Trophoblast cell (in vitro differentiated cells and primary cell): Measurements from ENCODE around the gene CREB5. TPM values are rescaled to one million over a fixed set of nuclear protein-coding genes. Genes with fewer than 3 reads are reported as not detected.

Experiments
- DNase-seq, 2 donors: peaks; one replicate each; pipeline ENCODE4 v3.0.0-alpha.2; 2016
- H2AFZ ChIP-seq: 2 replicates; pipeline ENCODE4 v1.6.1; 2013; ENCODE audit warnings: low read length, moderate library complexity, mild to moderate bottlenecking; ENCODE audit not compliant: insufficient read depth, poor library complexity
- H2AK5ac ChIP-seq: 2 replicates; pipeline ENCODE4 v1.6.1; 2013; ENCODE audit warnings: mild to moderate bottlenecking, low read length
- H2BK120ac ChIP-seq: 2 replicates; pipeline ENCODE4 v1.6.1; 2013; ENCODE audit warnings: low read length, mild to moderate bottlenecking, moderate library complexity; ENCODE audit not compliant: insufficient read depth, poor library complexity
- H2BK12ac ChIP-seq: 2 replicates; pipeline ENCODE4 v1.6.1; 2013; ENCODE audit warnings: mild to moderate bottlenecking, low read length, moderate library complexity
- H2BK5ac ChIP-seq: 2 replicates; pipeline ENCODE4 v1.6.1; 2013; ENCODE audit warnings: low read length, low read depth, moderate library complexity, mild to moderate bottlenecking; ENCODE audit not compliant: poor library complexity
- H3K14ac ChIP-seq: 2 replicates; pipeline ENCODE4 v1.6.1; 2013; ENCODE audit warnings: mild to moderate bottlenecking, low read length
- H3K18ac ChIP-seq: 2 replicates; pipeline ENCODE4 v1.6.1; 2013; ENCODE audit warnings: mild to moderate bottlenecking, low read length
- H3K23ac ChIP-seq: 2 replicates; pipeline ENCODE4 v1.6.1; 2013; ENCODE audit warnings: low read length
- H3K27ac ChIP-seq: 2 replicates; pipeline ENCODE4 v1.5.1; 2013; ENCODE audit warnings: low read depth, mild to moderate bottlenecking, inconsistent platforms, low read length, moderate library complexity
- H3K27me3 ChIP-seq: 2 replicates; pipeline ENCODE4 v1.6.1; 2013; ENCODE audit warnings: inconsistent platforms, mild to moderate bottlenecking, low read length, moderate library complexity; ENCODE audit not compliant: insufficient read depth
- H3K36me3 ChIP-seq, 2 experiments: 1 replicate in 1 of 2; 2 replicates in 1 of 2; pipeline ENCODE4 v1.6.1; 2013; ENCODE audit warnings: low read length in 2 of 2, mild to moderate bottlenecking in 2 of 2, moderate library complexity in 1 of 2; ENCODE audit not compliant: insufficient read depth in 2 of 2, control insufficient read depth in 1 of 2
- H3K4ac ChIP-seq: 2 replicates; pipeline ENCODE4 v1.6.1; 2013; ENCODE audit warnings: low read depth, mild to moderate bottlenecking, low read length, moderate library complexity
- H3K4me1 ChIP-seq, 2 experiments: 1 replicate in 1 of 2; 2 replicates in 1 of 2; pipeline ENCODE4 v1.6.1; 2013; ENCODE audit warnings: low read length in 2 of 2, mild to moderate bottlenecking in 2 of 2, moderate library complexity in 1 of 2; ENCODE audit not compliant: insufficient read depth in 2 of 2, control insufficient read depth in 1 of 2
- H3K4me2 ChIP-seq: 2 replicates; pipeline ENCODE4 v1.6.1; 2013; ENCODE audit warnings: inconsistent platforms, mild to moderate bottlenecking, low read length, moderate library complexity
- H3K4me3 ChIP-seq: 2 replicates; pipeline ENCODE4 v1.5.1; 2013; ENCODE audit warnings: mild to moderate bottlenecking, low read depth, low read length, inconsistent platforms
- H3K79me1 ChIP-seq: one replicate; pipeline ENCODE4 v1.6.1; 2013; ENCODE audit warnings: low read length
- H3K79me2 ChIP-seq: 2 replicates; pipeline ENCODE4 v1.6.1; 2013; ENCODE audit warnings: low read length, mild to moderate bottlenecking; ENCODE audit not compliant: control insufficient read depth, insufficient read depth, poor library complexity
- H3K9ac ChIP-seq: 2 replicates; pipeline ENCODE4 v1.6.1; 2013; ENCODE audit warnings: mild to moderate bottlenecking, low read length
- H3K9me3 ChIP-seq: 2 replicates; pipeline ENCODE4 v1.6.1; 2013; ENCODE audit warnings: low read depth, mild to moderate bottlenecking, control low read depth, inconsistent platforms, low read length; ENCODE audit not compliant: insufficient read depth
- H4K12ac ChIP-seq: 2 replicates; pipeline ENCODE4 v1.6.1; 2013; ENCODE audit warnings: low read depth, mild to moderate bottlenecking, low read length, moderate library complexity
- H4K8ac ChIP-seq: 2 replicates; pipeline ENCODE4 v1.6.1; 2013; ENCODE audit warnings: low read depth, mild to moderate bottlenecking, low read length, moderate library complexity
- H4K91ac ChIP-seq: one replicate; pipeline ENCODE4 v1.6.1; 2013; ENCODE audit warnings: low read depth, mild to moderate bottlenecking, low read length, moderate library complexity
- WGBS: extraction: QIAGEN DNeasy Blood & Tissue Kit; methylation state at CpG from one replicate; pipeline ENCODE4 v1.1.7; 2013; ENCODE audit warnings: missing lambda C conversion rate; ENCODE audit not compliant: insufficient read length, insufficient coverage; ENCODE audit errors: extremely low coverage; 5-methylcytosine and 5-hydroxymethylcytosine counted together
- polyA plus RNA-seq: library from polyadenylated mRNA; stranded (reverse); fragments of 200-250 nt; gene quantifications from 2 replicates; pipeline ENCODE4 v1.2.3, GENCODE V29; 2013

Gene CREB5
- polyA plus RNA-seq, result 8.1 and 9.6 TPM in 2 replicates

GRCh38 chr7:28411876-28412662 lies at the start of gene CREB5:
CREB5 (plus strand) TSS chr7:28412518; CDS start chr7:28412915, 397 bp downstream.
- Histone ChIP-seq H2AK5ac (no peak within 1 kb of the TSS), H3K4me2 (no peak within 1 kb of the TSS), H3K18ac (no peak within 1 kb of the TSS), H3K27me3 (peaks cover 22% of the 10 kb centered on the region), H4K8ac (no peak within 1 kb of the TSS), H2BK120ac (no peak within 1 kb of the TSS), H3K79me1 (no peaks in the 10 kb centered on the region), H3K14ac (no peak within 1 kb of the TSS), H4K12ac (no peak within 1 kb of the TSS), H4K91ac (no peak within 1 kb of the TSS), H3K4me3 (no peak within 1 kb of the TSS), H2AFZ (no peak within 1 kb of the TSS), H3K79me2 (no peaks in the 10 kb centered on the region), H3K27ac (no peak within 1 kb of the TSS), H2BK12ac (no peak within 1 kb of the TSS), H3K9me3 (no peaks in the 10 kb centered on the region), H3K36me3 (no peaks in the 10 kb centered on the region), H3K9ac (no peak within 1 kb of the TSS), H3K4ac (no peak within 1 kb of the TSS), H2BK5ac (no peak within 1 kb of the TSS), H3K4me1 (peaks cover 16 to 20% of the 10 kb centered on the region in 2 experiments), H3K23ac (no peak within 1 kb of the TSS)
- no peak for DNase-seq
- no CpG with 5 or more reads among the region's 8 CpGs for WGBS

- Histone ChIP-seq H3K36me3 (no peaks in the 10 kb centered on the region), H2BK120ac (no peak overlapping the region), H4K91ac (no peak overlapping the region), H3K4me1 (peaks cover 0 to 2% of the 10 kb centered on the region in 2 experiments), H3K4ac (no peak overlapping the region), H2BK12ac (no peak overlapping the region), H3K9ac (no peak overlapping the region), H2BK5ac (no peak overlapping the region), H3K23ac (no peak overlapping the region), H3K27ac (no peak overlapping the region), H3K14ac (no peak overlapping the region), H3K18ac (no peak overlapping the region), H4K12ac (no peak overlapping the region), H3K4me3 (no peak overlapping the region), H3K4me2 (no peak overlapping the region), H2AK5ac (no peak overlapping the region), H3K9me3 (no peaks in the 10 kb centered on the region), H3K79me1 (no peaks in the 10 kb centered on the region), H2AFZ (no peak overlapping the region), H3K27me3 (no peaks in the 10 kb centered on the region), H3K79me2 (no peaks in the 10 kb centered on the region), H4K8ac (no peak overlapping the region)
- DNase-seq, result peak in 1 of 2 donors; percentile 53
Observed at GRCh38 chr7:28362812-28363211, 49.5 kb upstream of the CREB5 start.

GRCh38 chr7:28364082-28364481 lies 48.2 kb upstream of the CREB5 start:
- Histone ChIP-seq H4K8ac (no peak overlapping the region), H3K4me2 (no peak overlapping the region), H3K27me3 (no peaks in the 10 kb centered on the region), H4K91ac (no peak overlapping the region), H2BK12ac (no peak overlapping the region), H3K4me3 (no peak overlapping the region), H2BK120ac (no peak overlapping the region), H3K23ac (no peak overlapping the region), H3K9ac (no peak overlapping the region), H3K4ac (no peak overlapping the region), H3K18ac (no peak overlapping the region), H2BK5ac (no peak overlapping the region), H3K9me3 (no peaks in the 10 kb centered on the region), H2AFZ (no peak overlapping the region), H3K36me3 (no peaks in the 10 kb centered on the region), H3K14ac (no peak overlapping the region), H3K4me1 (no peaks in the 10 kb centered on the region), H2AK5ac (no peak overlapping the region), H3K79me1 (no peaks in the 10 kb centered on the region), H3K27ac (no peak overlapping the region), H4K12ac (no peak overlapping the region), H3K79me2 (no peaks in the 10 kb centered on the region)
- WGBS, result no CpG with 5 or more reads among the region's 3 CpGs
- DNase-seq, result no peak

GRCh38 chr7:28369523-28369922 lies 42.8 kb upstream of the CREB5 start:
- H3K4ac ChIP-seq, result no peak overlapping the region
- no peak overlapping the region for H3K23ac ChIP-seq
- H3K79me2 ChIP-seq, result no peaks in the 10 kb centered on the region
- no peak overlapping the region for H3K9ac ChIP-seq
- no peak overlapping the region for H2AFZ ChIP-seq
- H4K91ac ChIP-seq, result no peak overlapping the region
- no peak overlapping the region for H4K12ac ChIP-seq
- no peaks in the 10 kb centered on the region for H3K27me3 ChIP-seq
- no peaks in the 10 kb centered on the region for H3K4me1 ChIP-seq
- H3K79me1 ChIP-seq, result no peaks in the 10 kb centered on the region
- no peaks in the 10 kb centered on the region for H3K9me3 ChIP-seq
- no peak overlapping the region for H2BK5ac ChIP-seq
- no peak overlapping the region for H2AK5ac ChIP-seq
- no peak overlapping the region for H4K8ac ChIP-seq
- no peak overlapping the region for H3K18ac ChIP-seq
- no peak overlapping the region for H2BK12ac ChIP-seq
- H3K14ac ChIP-seq, result no peak overlapping the region
- DNase-seq, result no peak
- no peak overlapping the region for H3K27ac ChIP-seq
- H3K4me3 ChIP-seq, result no peak overlapping the region
- H3K4me2 ChIP-seq, result no peak overlapping the region
- whole genome bisulfite sequencing, result no CpG with 5 or more reads among the region's 4 CpGs
- no peak overlapping the region for H2BK120ac ChIP-seq
- H3K36me3 ChIP-seq, result no peaks in the 10 kb centered on the region
